HEK293 (cell line): ENCODE results near the gene FBRSL1.

Experiments
- SP3 ChIP-seq: fragments of 450-650 bp; formaldehyde crosslinking; IDR thresholded peaks from 2 replicates; pipeline ENCODE4 v1.5.1; 2016; ENCODE audit warnings: missing biosample characterization, missing genetic modification characterization
- ZNF121 ChIP-seq: fragments of 450-650 bp; formaldehyde crosslinking; IDR thresholded peaks from 2 replicates; pipeline ENCODE4 v1.5.1; 2016; ENCODE audit warnings: missing biosample characterization, missing genetic modification characterization
- ZNF274 ChIP-seq, 2 experiments: fragments of 200-500 bp in 1 of 2; fragments of 450-650 bp in 1 of 2; sonication (Bioruptor generic) in 1 of 2; formaldehyde crosslinking in 1 of 2; IDR thresholded peaks; 2 replicates each; pipeline versions ENCODE4 v1.5.1 to v1.6.1; 2014 to 2016; ENCODE audit warnings: borderline replicate concordance in 1 of 2, inconsistent platforms in 1 of 2, low read length in 1 of 2, missing biosample characterization in 1 of 2, missing genetic modification characterization in 1 of 2
- ZNF514 ChIP-seq: fragments of 450-650 bp; formaldehyde crosslinking; IDR thresholded peaks from 2 replicates; pipeline ENCODE4 v1.5.1; 2016; ENCODE audit warnings: missing biosample characterization, missing genetic modification characterization
- TF ChIP-seq, protein P1 (sequence below): fragments of 450-650 bp; formaldehyde crosslinking; IDR thresholded peaks from 2 replicates; pipeline ENCODE4 v1.5.1; 2016; ENCODE audit warnings: missing biosample characterization, missing genetic modification characterization
- TF ChIP-seq, protein P2 (sequence below): fragments of 450-650 bp; formaldehyde crosslinking; IDR thresholded peaks from 2 replicates; pipeline ENCODE4 v1.5.1; 2016; ENCODE audit warnings: missing biosample characterization, missing genetic modification characterization
- TF ChIP-seq, protein P3 (sequence below): fragments of 450-650 bp; formaldehyde crosslinking; conservative IDR thresholded peaks from 2 replicates; pipeline ENCODE4 v1.5.1; 2016; ENCODE audit warnings: low read depth, missing biosample characterization, missing genetic modification characterization
- TF ChIP-seq, protein P4 (sequence below): fragments of 450-650 bp; formaldehyde crosslinking; IDR thresholded peaks from 2 replicates; pipeline ENCODE4 v1.5.1; 2016; ENCODE audit warnings: missing biosample characterization, missing genetic modification characterization
- TF ChIP-seq, protein P5 (sequence below): fragments of 450-650 bp; formaldehyde crosslinking; IDR thresholded peaks from 2 replicates; pipeline ENCODE4 v1.5.1; 2016; ENCODE audit warnings: missing biosample characterization, missing genetic modification characterization

DNA sequence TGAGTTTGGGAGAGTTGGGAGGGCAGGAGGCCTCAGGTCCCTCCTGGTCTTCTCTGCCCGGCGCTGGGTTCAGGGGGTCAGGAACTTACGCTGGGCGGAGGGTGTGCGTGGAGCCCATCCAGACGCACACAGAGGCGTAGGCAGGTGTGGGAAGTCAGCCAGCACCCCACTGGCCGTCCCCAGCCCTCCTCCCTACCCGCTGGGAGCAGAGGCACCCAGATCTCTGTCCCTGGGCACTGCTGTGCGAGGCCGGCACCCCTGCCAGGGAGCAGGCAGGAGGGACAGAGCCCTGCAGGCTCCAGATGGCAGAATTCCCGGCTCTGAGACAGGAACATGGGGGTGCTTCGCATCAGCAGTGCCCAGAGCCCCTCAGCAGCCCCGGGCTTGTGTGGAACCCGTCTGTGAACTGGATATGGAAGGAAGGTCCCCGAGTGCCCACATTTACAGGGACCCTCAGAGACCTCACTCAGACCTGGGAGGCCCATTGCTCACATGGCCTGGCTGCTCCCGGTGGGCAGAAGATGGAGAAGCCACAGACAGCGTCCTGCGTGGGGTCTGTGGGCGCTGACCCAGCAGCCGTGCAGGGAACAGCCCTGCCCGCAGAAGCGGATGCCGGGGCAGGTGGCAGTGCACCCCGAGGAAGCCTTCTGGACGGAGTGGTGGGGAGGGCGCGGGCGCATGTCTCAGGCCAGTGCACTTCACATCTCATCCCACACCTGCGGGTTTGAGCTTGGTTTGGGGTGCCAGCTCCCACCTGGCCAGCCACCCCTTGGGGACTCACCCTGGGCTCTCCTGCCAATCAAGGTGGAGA is 61.1 kb downstream of the FBRSL1 start:
- TF ChIP-seq ZNF121 (tag by site-specific recombination) (no peak), ZNF514 (tag by site-specific recombination) (no peak), SP3 (tag by site-specific recombination) (no peak), ZNF274 (IDR thresholded peaks at IDR 0.05; ENCODE audit: low read length) (no peak), ZNF274 (tag by site-specific recombination; IDR thresholded peaks at IDR 0.05; ENCODE audit: borderline replicate concordance) (no peak)
- TF ChIP-seq, protein P1, sequence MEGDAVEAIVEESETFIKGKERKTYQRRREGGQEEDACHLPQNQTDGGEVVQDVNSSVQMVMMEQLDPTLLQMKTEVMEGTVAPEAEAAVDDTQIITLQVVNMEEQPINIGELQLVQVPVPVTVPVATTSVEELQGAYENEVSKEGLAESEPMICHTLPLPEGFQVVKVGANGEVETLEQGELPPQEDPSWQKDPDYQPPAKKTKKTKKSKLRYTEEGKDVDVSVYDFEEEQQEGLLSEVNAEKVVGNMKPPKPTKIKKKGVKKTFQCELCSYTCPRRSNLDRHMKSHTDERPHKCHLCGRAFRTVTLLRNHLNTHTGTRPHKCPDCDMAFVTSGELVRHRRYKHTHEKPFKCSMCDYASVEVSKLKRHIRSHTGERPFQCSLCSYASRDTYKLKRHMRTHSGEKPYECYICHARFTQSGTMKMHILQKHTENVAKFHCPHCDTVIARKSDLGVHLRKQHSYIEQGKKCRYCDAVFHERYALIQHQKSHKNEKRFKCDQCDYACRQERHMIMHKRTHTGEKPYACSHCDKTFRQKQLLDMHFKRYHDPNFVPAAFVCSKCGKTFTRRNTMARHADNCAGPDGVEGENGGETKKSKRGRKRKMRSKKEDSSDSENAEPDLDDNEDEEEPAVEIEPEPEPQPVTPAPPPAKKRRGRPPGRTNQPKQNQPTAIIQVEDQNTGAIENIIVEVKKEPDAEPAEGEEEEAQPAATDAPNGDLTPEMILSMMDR (tag by site-specific recombination) = no peak
- TF ChIP-seq, protein P2, sequence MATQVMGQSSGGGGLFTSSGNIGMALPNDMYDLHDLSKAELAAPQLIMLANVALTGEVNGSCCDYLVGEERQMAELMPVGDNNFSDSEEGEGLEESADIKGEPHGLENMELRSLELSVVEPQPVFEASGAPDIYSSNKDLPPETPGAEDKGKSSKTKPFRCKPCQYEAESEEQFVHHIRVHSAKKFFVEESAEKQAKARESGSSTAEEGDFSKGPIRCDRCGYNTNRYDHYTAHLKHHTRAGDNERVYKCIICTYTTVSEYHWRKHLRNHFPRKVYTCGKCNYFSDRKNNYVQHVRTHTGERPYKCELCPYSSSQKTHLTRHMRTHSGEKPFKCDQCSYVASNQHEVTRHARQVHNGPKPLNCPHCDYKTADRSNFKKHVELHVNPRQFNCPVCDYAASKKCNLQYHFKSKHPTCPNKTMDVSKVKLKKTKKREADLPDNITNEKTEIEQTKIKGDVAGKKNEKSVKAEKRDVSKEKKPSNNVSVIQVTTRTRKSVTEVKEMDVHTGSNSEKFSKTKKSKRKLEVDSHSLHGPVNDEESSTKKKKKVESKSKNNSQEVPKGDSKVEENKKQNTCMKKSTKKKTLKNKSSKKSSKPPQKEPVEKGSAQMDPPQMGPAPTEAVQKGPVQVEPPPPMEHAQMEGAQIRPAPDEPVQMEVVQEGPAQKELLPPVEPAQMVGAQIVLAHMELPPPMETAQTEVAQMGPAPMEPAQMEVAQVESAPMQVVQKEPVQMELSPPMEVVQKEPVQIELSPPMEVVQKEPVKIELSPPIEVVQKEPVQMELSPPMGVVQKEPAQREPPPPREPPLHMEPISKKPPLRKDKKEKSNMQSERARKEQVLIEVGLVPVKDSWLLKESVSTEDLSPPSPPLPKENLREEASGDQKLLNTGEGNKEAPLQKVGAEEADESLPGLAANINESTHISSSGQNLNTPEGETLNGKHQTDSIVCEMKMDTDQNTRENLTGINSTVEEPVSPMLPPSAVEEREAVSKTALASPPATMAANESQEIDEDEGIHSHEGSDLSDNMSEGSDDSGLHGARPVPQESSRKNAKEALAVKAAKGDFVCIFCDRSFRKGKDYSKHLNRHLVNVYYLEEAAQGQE (tag by site-specific recombination) = no peak
- TF ChIP-seq, protein P3, sequence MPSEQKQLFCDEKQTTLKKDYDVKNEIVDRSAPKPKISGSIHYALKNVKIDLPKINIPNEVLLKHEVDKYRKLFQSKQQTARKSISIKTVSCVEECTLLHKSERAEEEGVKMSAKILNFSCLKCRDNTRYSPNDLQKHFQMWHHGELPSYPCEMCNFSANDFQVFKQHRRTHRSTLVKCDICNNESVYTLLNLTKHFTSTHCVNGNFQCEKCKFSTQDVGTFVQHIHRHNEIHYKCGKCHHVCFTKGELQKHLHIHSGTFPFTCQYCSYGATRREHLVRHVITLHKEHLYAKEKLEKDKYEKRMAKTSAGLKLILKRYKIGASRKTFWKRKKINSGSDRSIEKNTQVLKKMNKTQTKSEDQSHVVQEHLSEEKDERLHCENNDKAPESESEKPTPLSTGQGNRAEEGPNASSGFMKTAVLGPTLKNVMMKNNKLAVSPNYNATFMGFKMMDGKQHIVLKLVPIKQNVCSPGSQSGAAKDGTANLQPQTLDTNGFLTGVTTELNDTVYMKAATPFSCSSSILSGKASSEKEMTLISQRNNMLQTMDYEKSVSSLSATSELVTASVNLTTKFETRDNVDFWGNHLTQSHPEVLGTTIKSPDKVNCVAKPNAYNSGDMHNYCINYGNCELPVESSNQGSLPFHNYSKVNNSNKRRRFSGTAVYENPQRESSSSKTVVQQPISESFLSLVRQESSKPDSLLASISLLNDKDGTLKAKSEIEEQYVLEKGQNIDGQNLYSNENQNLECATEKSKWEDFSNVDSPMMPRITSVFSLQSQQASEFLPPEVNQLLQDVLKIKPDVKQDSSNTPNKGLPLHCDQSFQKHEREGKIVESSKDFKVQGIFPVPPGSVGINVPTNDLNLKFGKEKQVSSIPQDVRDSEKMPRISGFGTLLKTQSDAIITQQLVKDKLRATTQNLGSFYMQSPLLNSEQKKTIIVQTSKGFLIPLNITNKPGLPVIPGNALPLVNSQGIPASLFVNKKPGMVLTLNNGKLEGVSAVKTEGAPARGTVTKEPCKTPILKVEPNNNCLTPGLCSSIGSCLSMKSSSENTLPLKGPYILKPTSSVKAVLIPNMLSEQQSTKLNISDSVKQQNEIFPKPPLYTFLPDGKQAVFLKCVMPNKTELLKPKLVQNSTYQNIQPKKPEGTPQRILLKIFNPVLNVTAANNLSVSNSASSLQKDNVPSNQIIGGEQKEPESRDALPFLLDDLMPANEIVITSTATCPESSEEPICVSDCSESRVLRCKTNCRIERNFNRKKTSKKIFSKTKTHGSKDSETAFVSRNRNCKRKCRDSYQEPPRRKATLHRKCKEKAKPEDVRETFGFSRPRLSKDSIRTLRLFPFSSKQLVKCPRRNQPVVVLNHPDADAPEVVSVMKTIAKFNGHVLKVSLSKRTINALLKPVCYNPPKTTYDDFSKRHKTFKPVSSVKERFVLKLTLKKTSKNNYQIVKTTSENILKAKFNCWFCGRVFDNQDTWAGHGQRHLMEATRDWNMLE (tag by site-specific recombination) = no peak
- TF ChIP-seq, protein P4, sequence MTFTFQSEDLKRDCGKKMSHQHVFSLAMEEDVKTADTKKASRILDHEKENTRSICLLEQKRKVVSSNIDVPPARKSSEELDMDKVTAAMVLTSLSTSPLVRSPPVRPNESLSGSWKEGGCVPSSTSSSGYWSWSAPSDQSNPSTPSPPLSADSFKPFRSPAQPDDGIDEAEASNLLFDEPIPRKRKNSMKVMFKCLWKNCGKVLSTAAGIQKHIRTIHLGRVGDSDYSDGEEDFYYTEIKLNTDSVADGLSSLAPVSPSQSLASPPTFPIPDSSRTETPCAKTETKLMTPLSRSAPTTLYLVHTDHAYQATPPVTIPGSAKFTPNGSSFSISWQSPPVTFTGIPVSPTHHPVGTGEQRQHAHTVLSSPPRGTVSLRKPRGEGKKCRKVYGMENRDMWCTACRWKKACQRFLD (tag by site-specific recombination) = no peak
- TF ChIP-seq, protein P5, sequence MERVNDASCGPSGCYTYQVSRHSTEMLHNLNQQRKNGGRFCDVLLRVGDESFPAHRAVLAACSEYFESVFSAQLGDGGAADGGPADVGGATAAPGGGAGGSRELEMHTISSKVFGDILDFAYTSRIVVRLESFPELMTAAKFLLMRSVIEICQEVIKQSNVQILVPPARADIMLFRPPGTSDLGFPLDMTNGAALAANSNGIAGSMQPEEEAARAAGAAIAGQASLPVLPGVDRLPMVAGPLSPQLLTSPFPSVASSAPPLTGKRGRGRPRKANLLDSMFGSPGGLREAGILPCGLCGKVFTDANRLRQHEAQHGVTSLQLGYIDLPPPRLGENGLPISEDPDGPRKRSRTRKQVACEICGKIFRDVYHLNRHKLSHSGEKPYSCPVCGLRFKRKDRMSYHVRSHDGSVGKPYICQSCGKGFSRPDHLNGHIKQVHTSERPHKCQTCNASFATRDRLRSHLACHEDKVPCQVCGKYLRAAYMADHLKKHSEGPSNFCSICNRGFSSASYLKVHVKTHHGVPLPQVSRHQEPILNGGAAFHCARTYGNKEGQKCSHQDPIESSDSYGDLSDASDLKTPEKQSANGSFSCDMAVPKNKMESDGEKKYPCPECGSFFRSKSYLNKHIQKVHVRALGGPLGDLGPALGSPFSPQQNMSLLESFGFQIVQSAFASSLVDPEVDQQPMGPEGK (tag by site-specific recombination) = no peak
